PFSK-1 (cell line): Measurements from ENCODE around the gene ANKRD26.

ENCODE experiments used
- POLR2AphosphoS5 ChIP-seq: IDR thresholded peaks from 2 replicates; pipeline ENCODE4 v1.6.1; 2012; ENCODE audit warnings: low read depth, mild to moderate bottlenecking, control low read depth, low read length, moderate library complexity
- SIN3A ChIP-seq: IDR thresholded peaks from 2 replicates; pipeline ENCODE4 v1.6.1; 2012; ENCODE audit warnings: mild to moderate bottlenecking, low read length, moderate library complexity, borderline replicate concordance; ENCODE audit not compliant: insufficient read depth
- TAF1 ChIP-seq: IDR thresholded peaks from 2 replicates; pipeline ENCODE4 v1.6.1; 2012; ENCODE audit warnings: low read length, control low read depth, borderline replicate concordance; ENCODE audit not compliant: insufficient read depth
- TF ChIP-seq, protein P1 (sequence below), 2 experiments: IDR thresholded peaks; 2 replicates each; pipeline versions ENCODE4 v1.6.1 to v1.8.0; 2011 to 2012; ENCODE audit warnings: low read depth in 2 of 2, low read length in 2 of 2, control low read depth in 1 of 2, inconsistent platforms in 1 of 2, mild to moderate bottlenecking in 1 of 2, moderate library complexity in 1 of 2; ENCODE audit not compliant: insufficient read depth in 1 of 2

GRCh38 chr10:27100813-27101347 lies 586 bp upstream of the ANKRD26 start:
- TF ChIP-seq SIN3A: no peak
- no peak for TF ChIP-seq POLR2AphosphoS5
- TF ChIP-seq, protein P1, sequence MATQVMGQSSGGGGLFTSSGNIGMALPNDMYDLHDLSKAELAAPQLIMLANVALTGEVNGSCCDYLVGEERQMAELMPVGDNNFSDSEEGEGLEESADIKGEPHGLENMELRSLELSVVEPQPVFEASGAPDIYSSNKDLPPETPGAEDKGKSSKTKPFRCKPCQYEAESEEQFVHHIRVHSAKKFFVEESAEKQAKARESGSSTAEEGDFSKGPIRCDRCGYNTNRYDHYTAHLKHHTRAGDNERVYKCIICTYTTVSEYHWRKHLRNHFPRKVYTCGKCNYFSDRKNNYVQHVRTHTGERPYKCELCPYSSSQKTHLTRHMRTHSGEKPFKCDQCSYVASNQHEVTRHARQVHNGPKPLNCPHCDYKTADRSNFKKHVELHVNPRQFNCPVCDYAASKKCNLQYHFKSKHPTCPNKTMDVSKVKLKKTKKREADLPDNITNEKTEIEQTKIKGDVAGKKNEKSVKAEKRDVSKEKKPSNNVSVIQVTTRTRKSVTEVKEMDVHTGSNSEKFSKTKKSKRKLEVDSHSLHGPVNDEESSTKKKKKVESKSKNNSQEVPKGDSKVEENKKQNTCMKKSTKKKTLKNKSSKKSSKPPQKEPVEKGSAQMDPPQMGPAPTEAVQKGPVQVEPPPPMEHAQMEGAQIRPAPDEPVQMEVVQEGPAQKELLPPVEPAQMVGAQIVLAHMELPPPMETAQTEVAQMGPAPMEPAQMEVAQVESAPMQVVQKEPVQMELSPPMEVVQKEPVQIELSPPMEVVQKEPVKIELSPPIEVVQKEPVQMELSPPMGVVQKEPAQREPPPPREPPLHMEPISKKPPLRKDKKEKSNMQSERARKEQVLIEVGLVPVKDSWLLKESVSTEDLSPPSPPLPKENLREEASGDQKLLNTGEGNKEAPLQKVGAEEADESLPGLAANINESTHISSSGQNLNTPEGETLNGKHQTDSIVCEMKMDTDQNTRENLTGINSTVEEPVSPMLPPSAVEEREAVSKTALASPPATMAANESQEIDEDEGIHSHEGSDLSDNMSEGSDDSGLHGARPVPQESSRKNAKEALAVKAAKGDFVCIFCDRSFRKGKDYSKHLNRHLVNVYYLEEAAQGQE (IDR thresholded peaks at IDR 0.05; ENCODE audit: insufficient read depth in 1 of 2, low read depth in 2 of 2, low read length in 2 of 2): no peak
- no peak for TF ChIP-seq TAF1
